ENCODE data around the gene CNST. TPM values are rescaled to one million over a fixed set of nuclear protein-coding genes. Genes with fewer than 3 reads are reported as not detected.
A peak's percentile ranks its signal among the peaks of the same experiment; 100 is the strongest.

The CNST gene
- total RNA-seq, 1 donor from 2014 or later = 14.6 TPM

- Mint-ChIP-seq H3K27ac (ENCODE audit: unreplicated experiment) (no peak overlapping the region), H3K27me3 (ENCODE audit: unreplicated experiment) (peaks cover 2% of the 10 kb centered on the region), H3K9me3 (ENCODE audit: unreplicated experiment) (no peaks in the 10 kb centered on the region), H3K4me3 (ENCODE audit: unreplicated experiment) (no peak overlapping the region), H3K4me1 (ENCODE audit: unreplicated experiment) (no peaks in the 10 kb centered on the region), H3K36me3 (ENCODE audit: low read depth, unreplicated experiment) (peaks cover 14% of the 10 kb centered on the region)
- TF ChIP-seq, protein P1, sequence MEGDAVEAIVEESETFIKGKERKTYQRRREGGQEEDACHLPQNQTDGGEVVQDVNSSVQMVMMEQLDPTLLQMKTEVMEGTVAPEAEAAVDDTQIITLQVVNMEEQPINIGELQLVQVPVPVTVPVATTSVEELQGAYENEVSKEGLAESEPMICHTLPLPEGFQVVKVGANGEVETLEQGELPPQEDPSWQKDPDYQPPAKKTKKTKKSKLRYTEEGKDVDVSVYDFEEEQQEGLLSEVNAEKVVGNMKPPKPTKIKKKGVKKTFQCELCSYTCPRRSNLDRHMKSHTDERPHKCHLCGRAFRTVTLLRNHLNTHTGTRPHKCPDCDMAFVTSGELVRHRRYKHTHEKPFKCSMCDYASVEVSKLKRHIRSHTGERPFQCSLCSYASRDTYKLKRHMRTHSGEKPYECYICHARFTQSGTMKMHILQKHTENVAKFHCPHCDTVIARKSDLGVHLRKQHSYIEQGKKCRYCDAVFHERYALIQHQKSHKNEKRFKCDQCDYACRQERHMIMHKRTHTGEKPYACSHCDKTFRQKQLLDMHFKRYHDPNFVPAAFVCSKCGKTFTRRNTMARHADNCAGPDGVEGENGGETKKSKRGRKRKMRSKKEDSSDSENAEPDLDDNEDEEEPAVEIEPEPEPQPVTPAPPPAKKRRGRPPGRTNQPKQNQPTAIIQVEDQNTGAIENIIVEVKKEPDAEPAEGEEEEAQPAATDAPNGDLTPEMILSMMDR (IDR thresholded peaks at IDR 0.05; ENCODE audit: unreplicated experiment) = no peak
- DNase-seq (ENCODE audit: low spot score) = no peak
Observed at GRCh38 chr1:246540738-246541491, 25.3 kb upstream of the CNST start.

DNA sequence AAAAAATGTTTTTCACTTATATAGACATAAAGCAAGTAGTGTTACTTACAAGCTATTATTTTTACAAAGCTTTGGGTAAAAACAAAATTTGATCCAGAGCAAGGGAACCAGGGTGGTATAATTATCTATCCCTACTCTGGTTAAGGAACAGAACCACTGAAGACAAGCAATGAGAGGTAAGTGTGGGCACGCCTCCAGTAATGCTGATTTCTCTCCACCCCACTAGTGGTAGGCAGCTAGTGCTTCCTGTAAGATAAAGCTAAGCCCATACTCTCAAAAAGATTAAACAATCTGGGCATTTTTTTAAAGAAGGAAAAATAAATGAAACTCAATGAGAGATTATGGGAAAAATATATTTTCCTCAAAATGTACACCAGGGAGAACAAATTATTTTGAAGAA lies 22.3 kb upstream of the CNST start:
- H3K9me3 Mint-ChIP-seq (ENCODE audit: unreplicated experiment) = no peaks in the 10 kb centered on the region
- DNase-seq (ENCODE audit: low spot score) = no peak
- H3K27me3 Mint-ChIP-seq (ENCODE audit: unreplicated experiment) = no peaks in the 10 kb centered on the region
- TF ChIP-seq, protein P1 (IDR thresholded peaks at IDR 0.05; ENCODE audit: unreplicated experiment) = no peak
- no peak overlapping the region for H3K27ac Mint-ChIP-seq (ENCODE audit: unreplicated experiment)
- peaks cover 11% of the 10 kb centered on the region for H3K36me3 Mint-ChIP-seq (ENCODE audit: low read depth, unreplicated experiment)
- H3K4me3 Mint-ChIP-seq (ENCODE audit: unreplicated experiment) = no peak overlapping the region
- H3K4me1 Mint-ChIP-seq (ENCODE audit: unreplicated experiment) = no peaks in the 10 kb centered on the region

GRCh38 chr1:246549665-246550064 lies 16.6 kb upstream of the CNST start:
- no peaks in the 10 kb centered on the region for H3K9me3 Mint-ChIP-seq (ENCODE audit: unreplicated experiment)
- no peak for DNase-seq (ENCODE audit: low spot score)
- no peaks in the 10 kb centered on the region for H3K27me3 Mint-ChIP-seq (ENCODE audit: unreplicated experiment)
- TF ChIP-seq, protein P1 (IDR thresholded peaks at IDR 0.05; ENCODE audit: unreplicated experiment) = no peak
- peaks cover 23% of the 10 kb centered on the region for H3K36me3 Mint-ChIP-seq (ENCODE audit: low read depth, unreplicated experiment)
- H3K4me3 Mint-ChIP-seq (ENCODE audit: unreplicated experiment) = no peak overlapping the region
- H3K4me1 Mint-ChIP-seq (ENCODE audit: unreplicated experiment) = no peaks in the 10 kb centered on the region
- no peak overlapping the region for H3K27ac Mint-ChIP-seq (ENCODE audit: unreplicated experiment)

- no peak for DNase-seq (ENCODE audit: low spot score)
- Mint-ChIP-seq H3K36me3 (ENCODE audit: low read depth, unreplicated experiment) (peaks cover 28% of the 10 kb centered on the region), H3K4me1 (ENCODE audit: unreplicated experiment) (no peaks in the 10 kb centered on the region), H3K27ac (ENCODE audit: unreplicated experiment) (peak overlapping the region; percentile 4), H3K4me3 (ENCODE audit: unreplicated experiment) (no peak overlapping the region), H3K9me3 (ENCODE audit: unreplicated experiment) (no peaks in the 10 kb centered on the region), H3K27me3 (ENCODE audit: unreplicated experiment) (no peaks in the 10 kb centered on the region)
- TF ChIP-seq, protein P1 (IDR thresholded peaks at IDR 0.05; ENCODE audit: unreplicated experiment) = no peak
Observed at GRCh38 chr1:246550402-246550801, 15.9 kb upstream of the CNST start.

DNA sequence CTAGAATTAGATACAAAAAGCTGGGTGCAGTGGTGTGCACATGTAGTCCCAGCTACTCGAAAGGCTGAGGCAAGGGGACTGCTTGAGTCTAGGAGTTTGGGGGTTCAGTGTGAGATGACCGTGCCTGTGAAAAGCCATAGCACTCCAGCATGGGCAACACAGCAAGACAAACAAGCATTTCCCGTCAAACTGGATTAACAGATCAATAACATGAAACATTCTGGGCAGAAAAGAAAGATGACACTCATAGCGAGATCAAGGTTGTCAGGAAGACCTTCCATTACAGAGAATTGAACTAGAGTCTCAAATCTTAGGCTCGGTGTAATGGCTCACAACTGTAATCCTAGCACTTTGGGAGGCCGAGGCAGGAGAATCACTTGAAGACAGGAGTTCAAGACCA lies 14.1 kb upstream of the CNST start:
- Mint-ChIP-seq H3K27me3 (ENCODE audit: unreplicated experiment) (no peaks in the 10 kb centered on the region), H3K36me3 (ENCODE audit: low read depth, unreplicated experiment) (peaks cover 31% of the 10 kb centered on the region), H3K4me3 (ENCODE audit: unreplicated experiment) (peak overlapping the region; percentile 8), H3K9me3 (ENCODE audit: unreplicated experiment) (no peaks in the 10 kb centered on the region), H3K27ac (ENCODE audit: unreplicated experiment) (no peak overlapping the region), H3K4me1 (ENCODE audit: unreplicated experiment) (no peaks in the 10 kb centered on the region)
- TF ChIP-seq, protein P1 (IDR thresholded peaks at IDR 0.05; ENCODE audit: unreplicated experiment) = no peak
- DNase-seq (ENCODE audit: low spot score) = no peak
